ENCODE measurements around the gene TAF9B. TPM values are rescaled to one million over a fixed set of nuclear protein-coding genes. Genes with fewer than 3 reads are reported as not detected.

Gene TAF9B
- total and polyA plus RNA-seq, 8 donors, result 3.2 to 75.4 (median 12.6) TPM

DNA sequence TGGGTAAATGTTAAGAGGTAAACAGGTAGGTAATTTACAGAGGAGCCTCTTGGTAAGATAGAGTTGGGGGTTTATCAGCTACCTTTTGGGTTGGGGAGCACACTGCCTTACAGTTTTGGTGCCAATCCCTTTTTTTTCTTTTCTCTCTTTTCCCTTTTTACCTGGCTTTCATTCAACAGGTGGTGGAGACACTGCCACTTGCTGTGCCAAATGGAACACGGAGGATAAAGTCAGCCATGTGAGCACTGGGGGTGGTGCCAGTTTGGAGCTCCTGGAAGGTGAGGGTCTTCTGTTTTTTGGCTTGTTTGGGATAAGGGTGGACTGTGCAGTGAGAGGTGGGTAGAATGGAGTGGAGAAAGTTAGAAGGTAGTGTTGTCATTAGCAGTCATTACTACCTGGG lies 14.3 kb downstream of the TAF9B start:
- TF ChIP-seq EP300 (IDR thresholded peaks at IDR 0.05), result no peak
- TF ChIP-seq, protein P1, sequence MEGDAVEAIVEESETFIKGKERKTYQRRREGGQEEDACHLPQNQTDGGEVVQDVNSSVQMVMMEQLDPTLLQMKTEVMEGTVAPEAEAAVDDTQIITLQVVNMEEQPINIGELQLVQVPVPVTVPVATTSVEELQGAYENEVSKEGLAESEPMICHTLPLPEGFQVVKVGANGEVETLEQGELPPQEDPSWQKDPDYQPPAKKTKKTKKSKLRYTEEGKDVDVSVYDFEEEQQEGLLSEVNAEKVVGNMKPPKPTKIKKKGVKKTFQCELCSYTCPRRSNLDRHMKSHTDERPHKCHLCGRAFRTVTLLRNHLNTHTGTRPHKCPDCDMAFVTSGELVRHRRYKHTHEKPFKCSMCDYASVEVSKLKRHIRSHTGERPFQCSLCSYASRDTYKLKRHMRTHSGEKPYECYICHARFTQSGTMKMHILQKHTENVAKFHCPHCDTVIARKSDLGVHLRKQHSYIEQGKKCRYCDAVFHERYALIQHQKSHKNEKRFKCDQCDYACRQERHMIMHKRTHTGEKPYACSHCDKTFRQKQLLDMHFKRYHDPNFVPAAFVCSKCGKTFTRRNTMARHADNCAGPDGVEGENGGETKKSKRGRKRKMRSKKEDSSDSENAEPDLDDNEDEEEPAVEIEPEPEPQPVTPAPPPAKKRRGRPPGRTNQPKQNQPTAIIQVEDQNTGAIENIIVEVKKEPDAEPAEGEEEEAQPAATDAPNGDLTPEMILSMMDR (IDR thresholded peaks at IDR 0.05), result no peak
- TF ChIP-seq POLR2AphosphoS5 (IDR thresholded peaks at IDR 0.05), result no peak
- no peak for TF ChIP-seq POLR2A (IDR thresholded peaks at IDR 0.05)
- intact Hi-C loops (cut with DNase I; ENCODE audit: low total_unique reads), result no loop called here
- Histone ChIP-seq H3K27ac (no peak overlapping the region), H3K4me1 (no peaks in the 10 kb centered on the region), H3K9me3 (no peaks in the 10 kb centered on the region), H3K36me3 (peaks cover 6 to 92% (median 86%) of the 10 kb centered on the region in 4 donors), H3K4me3 (no peak overlapping the region), H3K27me3 (no peaks in the 10 kb centered on the region)
- DNase-seq, result no peak
- 52 to 100% (median 89%) methylated on average over 1 of the region's 1 CpG for WGBS, 5 donors

- no peaks in the 10 kb centered on the region for H3K4me1 ChIP-seq
- TF ChIP-seq, protein P1 (IDR thresholded peaks at IDR 0.05), result no peak
- no peak for TF ChIP-seq POLR2A (IDR thresholded peaks at IDR 0.05)
- no peak for TF ChIP-seq EP300 (IDR thresholded peaks at IDR 0.05)
- TF ChIP-seq POLR2AphosphoS5 (IDR thresholded peaks at IDR 0.05), result no peak
- no peak for DNase-seq
- no peak overlapping the region for H3K27ac ChIP-seq
- no peaks in the 10 kb centered on the region for H3K27me3 ChIP-seq
- no peaks in the 10 kb centered on the region for H3K9me3 ChIP-seq
- H3K36me3 ChIP-seq, result peaks cover 6 to 97% (median 92%) of the 10 kb centered on the region in 4 donors
- H3K4me3 ChIP-seq, result no peak overlapping the region
- intact Hi-C loops (cut with DNase I; ENCODE audit: low total_unique reads), result no loop called here
- 62 to 82% (median 71%) methylated on average over 2 of the region's 2 CpGs for WGBS, 5 donors
Measured at GRCh38 chrX:78124307-78124706, 15.1 kb downstream of the TAF9B start.

- Histone ChIP-seq H3K27me3 (no peaks in the 10 kb centered on the region), H3K9me3 (no peaks in the 10 kb centered on the region), H3K4me3 (no peak overlapping the region), H3K27ac (no peak overlapping the region), H3K36me3 (peaks cover 13 to 97% (median 92%) of the 10 kb centered on the region in 4 donors), H3K4me1 (no peaks in the 10 kb centered on the region)
- TF ChIP-seq POLR2AphosphoS5 (IDR thresholded peaks at IDR 0.05) (no peak), POLR2A (IDR thresholded peaks at IDR 0.05) (no peak)
- no peak for DNase-seq
- intact Hi-C loops (cut with DNase I; ENCODE audit: low total_unique reads), result no loop called here
Measured at GRCh38 chrX:78123190-78123589, 16.3 kb downstream of the TAF9B start.

- peaks cover 20 to 97% (median 94%) of the 10 kb centered on the region in 4 donors for H3K36me3 ChIP-seq
- 64 to 73% (median 67%) methylated on average over 9 of the region's 9 CpGs for WGBS, 5 donors
Measured at GRCh38 chrX:78119521-78120227, 19.8 kb downstream of the TAF9B start.

More at GRCh38 chrX:78119521-78120227, 19.8 kb downstream of the TAF9B start:
- no peak overlapping the region for H3K27ac ChIP-seq
- intact Hi-C loops (cut with DNase I; ENCODE audit: low total_unique reads), result no loop called here
- no peak for DNase-seq
- H3K4me1 ChIP-seq, result no peaks in the 10 kb centered on the region
- no peak overlapping the region for H3K4me3 ChIP-seq
- no peaks in the 10 kb centered on the region for H3K27me3 ChIP-seq
- TF ChIP-seq POLR2AphosphoS5 (IDR thresholded peaks at IDR 0.05) (no peak), POLR2A (IDR thresholded peaks at IDR 0.05) (no peak), EP300 (IDR thresholded peaks at IDR 0.05) (no peak)
- TF ChIP-seq, protein P1 (IDR thresholded peaks at IDR 0.05), result no peak
- H3K9me3 ChIP-seq, result no peaks in the 10 kb centered on the region
